ENCODE data around the gene SRC.
A peak's percentile ranks its signal among the peaks of the same experiment; 100 is the strongest.

SRC gene

GRCh38 chr20:37383229-37383989 lies 37.5 kb downstream of the SRC start:
- Histone ChIP-seq H3K36me3 (ENCODE audit: insufficient read depth) (no peaks in the 10 kb centered on the region), H3K4me3 (IDR thresholded peaks at IDR 0.05; ENCODE audit: insufficient read depth, low read depth, low read length) (no peak overlapping the region), H3K4me1 (ENCODE audit: low read depth, poor library complexity, severe bottlenecking) (no peaks in the 10 kb centered on the region), H3K27me3 (ENCODE audit: insufficient read depth, low read depth) (no peaks in the 10 kb centered on the region; the same call in 1 of the 2 replicates), H3K27ac (no peak overlapping the region), H3K4me2 (no peak overlapping the region), H2AFZ (ENCODE audit: low read depth) (peak overlapping the region; percentile 95), H3K9ac (no peak overlapping the region), H4K20me1 (ENCODE audit: insufficient read depth) (no peaks in the 10 kb centered on the region), H3K79me2 (ENCODE audit: insufficient read depth, low read depth) (no peaks in the 10 kb centered on the region)
- TF ChIP-seq CTCF (conservative IDR thresholded peaks at IDR 0.05; ENCODE audit: low read depth, low read length): no peak

GRCh38 chr20:37384683-37385174 lies 38.8 kb downstream of the SRC start:
- Histone ChIP-seq H4K20me1 (ENCODE audit: insufficient read depth) (no peaks in the 10 kb centered on the region), H3K9ac (peak overlapping the region; percentile 55; the same call in 1 of the 2 replicates), H2AFZ (ENCODE audit: low read depth) (peak overlapping the region; percentile 95), H3K27ac (no peak overlapping the region), H3K4me3 (IDR thresholded peaks at IDR 0.05; ENCODE audit: insufficient read depth, low read depth, low read length) (no peak overlapping the region), H3K79me2 (ENCODE audit: insufficient read depth, low read depth) (no peaks in the 10 kb centered on the region), H3K4me2 (peak overlapping the region; percentile 94), H3K36me3 (ENCODE audit: insufficient read depth) (no peaks in the 10 kb centered on the region), H3K4me1 (ENCODE audit: low read depth, poor library complexity, severe bottlenecking) (no peaks in the 10 kb centered on the region), H3K27me3 (ENCODE audit: insufficient read depth, low read depth) (no peaks in the 10 kb centered on the region; the same call in 1 of the 2 replicates)
- peak; percentile 82 for TF ChIP-seq CTCF (conservative IDR thresholded peaks at IDR 0.05; ENCODE audit: low read depth, low read length)

GRCh38 chr20:37385176-37385575 lies 39.2 kb downstream of the SRC start:
- H3K4me3 ChIP-seq (IDR thresholded peaks at IDR 0.05; ENCODE audit: insufficient read depth, low read depth, low read length): no peak overlapping the region
- no peak; the same call in 1 of the 2 replicates for TF ChIP-seq CTCF (conservative IDR thresholded peaks at IDR 0.05; ENCODE audit: low read depth, low read length)
- H3K9ac ChIP-seq: peak overlapping the region; percentile 55; the same call in 1 of the 2 replicates
- H2AFZ ChIP-seq (ENCODE audit: low read depth): peak overlapping the region; percentile 95
- H3K27me3 ChIP-seq (ENCODE audit: insufficient read depth, low read depth): no peaks in the 10 kb centered on the region; the same call in 1 of the 2 replicates
- no peaks in the 10 kb centered on the region for H4K20me1 ChIP-seq (ENCODE audit: insufficient read depth)
- no peaks in the 10 kb centered on the region for H3K4me1 ChIP-seq (ENCODE audit: low read depth, poor library complexity, severe bottlenecking)
- H3K36me3 ChIP-seq (ENCODE audit: insufficient read depth): no peaks in the 10 kb centered on the region
- peak overlapping the region; percentile 94 for H3K4me2 ChIP-seq
- no peak overlapping the region for H3K27ac ChIP-seq
- no peaks in the 10 kb centered on the region for H3K79me2 ChIP-seq (ENCODE audit: insufficient read depth, low read depth)

- Histone ChIP-seq H3K4me1 (ENCODE audit: low read depth, poor library complexity, severe bottlenecking) (no peaks in the 10 kb centered on the region), H4K20me1 (ENCODE audit: insufficient read depth) (no peaks in the 10 kb centered on the region), H2AFZ (ENCODE audit: low read depth) (no peak overlapping the region), H3K9ac (no peak overlapping the region), H3K4me3 (IDR thresholded peaks at IDR 0.05; ENCODE audit: insufficient read depth, low read depth, low read length) (no peak overlapping the region), H3K79me2 (ENCODE audit: insufficient read depth, low read depth) (no peaks in the 10 kb centered on the region), H3K36me3 (ENCODE audit: insufficient read depth) (no peaks in the 10 kb centered on the region), H3K4me2 (no peak overlapping the region), H3K27ac (no peak overlapping the region), H3K27me3 (ENCODE audit: insufficient read depth, low read depth) (no peaks in the 10 kb centered on the region; the same call in 1 of the 2 replicates)
- no peak for TF ChIP-seq CTCF (conservative IDR thresholded peaks at IDR 0.05; ENCODE audit: low read depth, low read length)
Measured at GRCh38 chr20:37385659-37386504, 39.9 kb downstream of the SRC start.

All from KMS-11 (cell line).